C4-2B (cell line): ENCODE data around the gene TRUB2.

ENCODE experiments used
- CTCF ChIP-seq: fragments of 450-650 bp; conservative IDR thresholded peaks from 2 replicates; pipeline ENCODE4 v1.5.1; 2017; ENCODE audit warnings: mild to moderate bottlenecking
- ZFX ChIP-seq: fragments of 450-650 bp; IDR thresholded peaks from 2 replicates; pipeline ENCODE4 v1.6.1; 2017

GRCh38 chr9:128286440-128286839, 35.8 kb downstream of the TRUB2 start:
- no peak for TF ChIP-seq CTCF
- no peak for TF ChIP-seq ZFX
